Breast epithelium (tissue), 4 donors: ENCODE results near the gene OGDHL. TPM values are rescaled to one million over a fixed set of nuclear protein-coding genes. Genes with fewer than 3 reads are reported as not detected.
A peak's percentile ranks its signal among the peaks of the same experiment; 100 is the strongest.

Source experiments
- DNase-seq, 2 donors: peaks; one replicate each; pipeline ENCODE4 v3.0.0-alpha.2; 2019; ENCODE audit warnings: low spot score in 2 of 2
- H3K27ac ChIP-seq, 2 donors: fragments of 200-600 bp; sonication (generic) in 1 of 2; one replicate each; pipeline ENCODE4 v1.5.1; 2016 to 2019; ENCODE audit warnings: mild to moderate bottlenecking in 1 of 2
- H3K27me3 ChIP-seq, 2 donors: fragments of 200-600 bp; sonication (generic) in 1 of 2; one replicate each; pipeline versions ENCODE4 v1.5.1 to v1.6.0; 2017 to 2019; ENCODE audit warnings: control low read depth in 1 of 2, mild to moderate bottlenecking in 1 of 2
- H3K36me3 ChIP-seq: fragments of 200-600 bp; one replicate; pipeline ENCODE4 v1.5.1; 2019
- H3K4me1 ChIP-seq, 2 donors: fragments of 200-600 bp; sonication (generic); one replicate each; pipeline ENCODE4 v1.5.1; 2016 to 2019; ENCODE audit warnings: control low read depth in 1 of 2
- H3K4me3 ChIP-seq, 3 donors: fragments of 200-600 bp; sonication (generic); 1 replicate in 2 of 3; 2 replicates in 1 of 3; pipeline ENCODE4 v1.5.1; 2016 to 2019; ENCODE audit warnings: mild to moderate bottlenecking in 3 of 3, moderate library complexity in 2 of 3
- H3K9me3 ChIP-seq, 2 donors: fragments of 200-600 bp; sonication (generic) in 1 of 2; one replicate each; pipeline ENCODE4 v1.5.1; 2016 to 2019; ENCODE audit warnings: control low read depth in 1 of 2
- CTCF ChIP-seq, 3 donors: fragments of 450-650 bp; IDR thresholded peaks; one replicate each; pipeline ENCODE4 v1.5.1; 2016 to 2017; ENCODE audit warnings: antibody characterized with exemption in 3 of 3, mild to moderate bottlenecking in 3 of 3, moderate library complexity in 3 of 3
- POLR2A ChIP-seq: fragments of 450-650 bp; IDR thresholded peaks from one replicate; pipeline ENCODE4 v1.6.1; 2016; ENCODE audit warnings: antibody characterized with exemption, mild to moderate bottlenecking, moderate library complexity
- POLR2AphosphoS5 ChIP-seq, 3 donors: sonication (generic); formaldehyde crosslinking; IDR thresholded peaks; one replicate each; pipeline ENCODE4 v1.6.1; 2017; ENCODE audit warnings: antibody characterized with exemption in 3 of 3
- intact Hi-C: fragments of 100-400 bp; cut with DNase I; formaldehyde crosslinking; loops from one replicate; pipeline ENCODE4 v1.15.1; 2023; ENCODE audit warnings: low total_unique reads
- total RNA-seq, 3 donors: library from RNA; depleted of rRNA; stranded (reverse); fragments of >200 nt; gene quantifications; one replicate each; pipeline ENCODE4 v1.1.0, GENCODE V29; 2016

Gene OGDHL
- total RNA-seq, 3 donors from 2014 or later, result not detected

- intact Hi-C loops, result no loop called here
- H3K36me3 ChIP-seq, result no peaks in the 10 kb centered on the region
These were observed 399 bp upstream of the OGDHL start for GRCh38 chr10:49762566-49762877.

GRCh38 chr10:49761201-49761788 is 828 bp downstream of the OGDHL start:
- Histone ChIP-seq H3K4me1 (peaks cover 0 to 3% of the 10 kb centered on the region in 2 donors), H3K4me3 (peak overlapping the region; percentile 36 to 68 (median 55))
- DNase-seq, result no peak

More at GRCh38 chr10:49762566-49762877, 399 bp upstream of the OGDHL start:
- TF ChIP-seq CTCF (IDR thresholded peaks at IDR 0.05) (no peak), POLR2A (no peak), POLR2AphosphoS5 (IDR thresholded peaks at IDR 0.05) (no peak)
- H3K27ac ChIP-seq, result no peak overlapping the region
- H3K9me3 ChIP-seq, result peaks cover 0 to 7% of the 10 kb centered on the region in 2 donors
- peaks cover 0 to 3% of the 10 kb centered on the region in 2 donors for H3K4me1 ChIP-seq
- no peak for DNase-seq
- H3K4me3 ChIP-seq, result peak overlapping the region; percentile 36 to 68 (median 55)
- H3K27me3 ChIP-seq, result peaks cover 0 to 36% of the 10 kb centered on the region in 2 donors

DNA sequence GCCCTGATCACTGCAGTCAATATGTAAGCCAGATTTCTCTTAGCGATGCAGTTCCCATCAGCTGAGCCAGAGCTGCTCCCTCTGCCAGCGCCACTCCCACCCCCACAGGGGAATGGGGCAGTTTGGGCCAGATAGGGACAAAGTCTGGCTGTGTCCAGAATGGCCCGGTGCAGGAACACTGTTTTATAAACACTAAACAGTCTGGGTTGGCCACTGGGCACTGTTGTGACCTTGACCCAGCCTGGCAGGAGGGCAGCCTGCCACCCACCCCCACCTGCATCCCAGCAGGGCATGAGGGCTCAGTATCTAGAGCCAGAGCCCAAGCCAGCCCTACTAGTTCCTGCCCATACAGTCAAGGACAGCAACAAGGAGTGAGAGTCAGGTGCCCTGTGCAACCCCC is 1.3 kb downstream of the OGDHL start:
- Histone ChIP-seq H3K27ac (no peak overlapping the region), H3K4me1 (peaks cover 0 to 3% of the 10 kb centered on the region in 2 donors), H3K36me3 (no peaks in the 10 kb centered on the region), H3K9me3 (no peaks in the 10 kb centered on the region), H3K4me3 (no peak overlapping the region), H3K27me3 (peaks cover 0 to 25% of the 10 kb centered on the region in 2 donors)
- no peak for TF ChIP-seq POLR2AphosphoS5 (IDR thresholded peaks at IDR 0.05)
- TF ChIP-seq POLR2A, result no peak
- no peak for TF ChIP-seq CTCF (IDR thresholded peaks at IDR 0.05)
- DNase-seq, result no peak
- intact Hi-C loops, result no loop called here

More at GRCh38 chr10:49761201-49761788, 828 bp downstream of the OGDHL start:
- Histone ChIP-seq H3K27ac (no peak overlapping the region), H3K9me3 (no peaks in the 10 kb centered on the region), H3K36me3 (no peaks in the 10 kb centered on the region), H3K27me3 (peaks cover 0 to 27% of the 10 kb centered on the region in 2 donors)
- intact Hi-C loops, result no loop called here
- TF ChIP-seq CTCF (IDR thresholded peaks at IDR 0.05) (no peak), POLR2AphosphoS5 (IDR thresholded peaks at IDR 0.05) (no peak), POLR2A (no peak)

DNA sequence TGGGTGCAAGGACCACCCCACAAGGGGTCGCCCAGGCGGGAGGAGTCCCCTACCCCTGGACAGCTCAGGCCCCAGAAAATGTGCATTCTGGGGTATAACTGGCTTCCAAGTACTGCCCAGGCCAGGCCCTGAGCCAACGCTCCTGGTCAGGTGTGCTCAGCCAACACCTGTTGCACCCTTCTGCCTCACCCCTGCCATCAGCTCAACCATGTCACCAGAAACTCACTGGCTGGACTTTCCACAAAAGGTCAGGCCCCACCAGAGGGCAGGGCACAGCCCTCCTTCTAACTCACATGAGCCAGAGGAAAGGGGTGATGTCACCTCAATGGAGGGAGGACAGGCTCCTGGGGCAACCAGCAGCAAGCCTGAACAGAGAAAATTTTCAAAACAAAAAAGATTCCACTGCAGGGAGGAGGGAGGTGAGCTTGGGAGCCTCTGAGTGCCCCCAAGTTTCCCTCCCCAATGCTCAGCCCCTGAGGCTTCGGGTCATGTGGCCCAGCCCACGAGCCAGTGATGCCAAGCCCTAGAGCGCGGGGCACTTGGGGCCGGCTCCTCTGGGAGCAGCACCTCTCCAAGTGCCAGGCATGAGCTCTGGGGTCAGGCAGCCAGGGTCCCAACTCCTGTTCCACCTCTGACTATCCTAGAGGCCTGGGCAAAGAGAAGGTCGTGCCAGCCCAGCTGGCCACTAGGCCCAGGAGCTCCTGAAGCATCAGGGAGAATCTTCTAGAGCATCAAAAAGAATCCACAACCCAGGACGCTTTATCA is 2.2 kb downstream of the OGDHL start:
- H3K36me3 ChIP-seq, result no peaks in the 10 kb centered on the region
- intact Hi-C loops, result no loop called here
- no peak overlapping the region for H3K4me3 ChIP-seq
- DNase-seq, result no peak
- TF ChIP-seq CTCF (IDR thresholded peaks at IDR 0.05) (no peak), POLR2A (no peak), POLR2AphosphoS5 (IDR thresholded peaks at IDR 0.05) (no peak)
- H3K27me3 ChIP-seq, result peaks cover 0 to 20% of the 10 kb centered on the region in 2 donors
- H3K4me1 ChIP-seq, result peaks cover 0 to 3% of the 10 kb centered on the region in 2 donors
- no peaks in the 10 kb centered on the region for H3K9me3 ChIP-seq
- no peak overlapping the region for H3K27ac ChIP-seq

DNA sequence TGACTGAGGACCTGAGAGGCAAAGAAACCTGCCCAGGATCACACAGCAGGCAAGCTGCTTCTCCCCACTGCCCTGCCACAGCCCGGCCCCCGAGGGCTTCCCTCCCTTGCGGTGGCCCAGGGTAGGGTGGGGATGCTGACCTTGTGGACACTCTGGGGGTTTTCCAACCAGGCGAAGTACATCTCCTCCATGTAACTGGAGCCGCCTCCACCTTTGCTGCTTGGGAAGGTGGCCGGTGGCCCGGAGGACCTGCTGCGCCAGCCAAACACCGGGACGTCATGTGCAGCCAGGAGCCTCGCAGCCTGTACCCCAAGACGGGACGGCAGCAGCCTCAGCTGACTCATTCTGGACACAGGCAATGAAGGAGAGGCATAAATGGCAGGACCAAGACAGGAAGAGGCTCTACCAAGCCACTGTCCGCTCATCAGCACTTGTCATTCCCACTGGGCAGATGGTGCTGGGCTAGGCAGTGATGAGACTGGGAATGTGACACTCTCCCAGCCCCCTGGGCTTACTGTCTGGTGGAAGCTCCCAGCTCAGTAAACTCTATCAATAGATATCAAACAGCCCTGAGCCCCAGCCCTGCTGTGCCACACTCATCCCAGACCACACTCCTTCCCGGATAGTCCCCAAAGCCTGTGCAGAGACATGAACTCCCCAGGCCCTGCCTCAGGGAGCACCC is 3.7 kb downstream of the OGDHL start:
- no peak for DNase-seq
- peaks cover 0 to 12% of the 10 kb centered on the region in 2 donors for H3K27me3 ChIP-seq
- no peak for TF ChIP-seq CTCF (IDR thresholded peaks at IDR 0.05)
- no peak overlapping the region for H3K4me3 ChIP-seq
- no peak overlapping the region for H3K27ac ChIP-seq
- no peaks in the 10 kb centered on the region for H3K36me3 ChIP-seq
- H3K4me1 ChIP-seq, result peaks cover 0 to 3% of the 10 kb centered on the region in 2 donors
- no peaks in the 10 kb centered on the region for H3K9me3 ChIP-seq
- intact Hi-C loops, result no loop called here
